Tibial artery (tissue), 4 donors: Measurements from ENCODE around the gene SCNM1.
A peak's percentile ranks its signal among the peaks of the same experiment; 100 is the strongest.

Experiments
- DNase-seq, 2 donors: peaks; one replicate each; pipeline ENCODE4 v3.0.0-alpha.2; 2019
- H3K27ac ChIP-seq, 2 donors: fragments of 200-600 bp; sonication (generic) in 1 of 2; 1 replicate in 1 of 2; 2 replicates in 1 of 2; pipeline ENCODE4 v1.5.1; 2018 to 2019; ENCODE audit warnings: mild to moderate bottlenecking in 1 of 2
- H3K27me3 ChIP-seq, 2 donors: fragments of 200-600 bp; sonication (generic) in 1 of 2; one replicate each; pipeline versions ENCODE4 v1.5.1 to v1.6.0; 2016 to 2019
- H3K36me3 ChIP-seq, 3 donors: fragments of 200-600 bp; sonication (generic) in 2 of 3; one replicate each; pipeline ENCODE4 v1.5.1; 2016 to 2019; ENCODE audit warnings: mild to moderate bottlenecking in 2 of 3
- H3K4me1 ChIP-seq, 4 donors: fragments of 200-600 bp; sonication (generic) in 2 of 4; 1 replicate in 3 of 4; 2 replicates in 1 of 4; pipeline ENCODE4 v1.5.1; 2016 to 2019
- H3K4me3 ChIP-seq, 2 donors: fragments of 200-600 bp; sonication (generic) in 1 of 2; 1 replicate in 1 of 2; 2 replicates in 1 of 2; pipeline ENCODE4 v1.5.1; 2018 to 2019; ENCODE audit warnings: mild to moderate bottlenecking in 2 of 2
- H3K9me3 ChIP-seq, 3 donors: fragments of 200-600 bp; sonication (generic) in 1 of 3; one replicate each; pipeline ENCODE4 v1.5.1; 2016 to 2019
- CTCF ChIP-seq, 2 experiments: fragments of 200-600 bp in 1 of 2; fragments of 450-650 bp in 1 of 2; IDR thresholded peaks; one replicate each; pipeline ENCODE4 v1.5.1; 2017 to 2019; ENCODE audit warnings: antibody characterized with exemption in 2 of 2, mild to moderate bottlenecking in 1 of 2, moderate library complexity in 1 of 2
- intact Hi-C: fragments of 100-400 bp; cut with DNase I; formaldehyde crosslinking; loops from one replicate; pipeline ENCODE4 v1.15.0; 2023; ENCODE audit warnings: low total_unique reads

The SCNM1 gene

GRCh38 chr1:151145304-151146071 lies 20.5 kb upstream of the SCNM1 start:
- Histone ChIP-seq H3K27ac (peak overlapping the region; percentile 80 to 81), H3K4me3 (peak overlapping the region; percentile 82 to 96), H3K27me3 (no peaks in the 10 kb centered on the region), H3K4me1 (peaks cover 0 to 40% (median 25%) of the 10 kb centered on the region in 4 donors), H3K36me3 (peaks cover 0 to 9% (median 0%) of the 10 kb centered on the region in 3 donors), H3K9me3 (no peaks in the 10 kb centered on the region)
- intact Hi-C loops, result no loop called here
- peak; percentile 49 to 74 for DNase-seq
- no peak for TF ChIP-seq CTCF (IDR thresholded peaks at IDR 0.05)

GRCh38 chr1:151146072-151146411 lies 19.9 kb upstream of the SCNM1 start:
- no peak for TF ChIP-seq CTCF (IDR thresholded peaks at IDR 0.05)
- H3K36me3 ChIP-seq, result peaks cover 0 to 9% (median 0%) of the 10 kb centered on the region in 3 donors
- H3K4me1 ChIP-seq, result peaks cover 0 to 40% (median 25%) of the 10 kb centered on the region in 4 donors
- no peak for DNase-seq
- peak overlapping the region; percentile 82 to 96 for H3K4me3 ChIP-seq
- H3K27ac ChIP-seq, result peak overlapping the region; percentile 80 to 81
- intact Hi-C loops, result no loop called here
- H3K9me3 ChIP-seq, result no peaks in the 10 kb centered on the region
- no peaks in the 10 kb centered on the region for H3K27me3 ChIP-seq

GRCh38 chr1:151146412-151147131 lies 19.4 kb upstream of the SCNM1 start, which contains the start of gene SEMA6C:
Gene SEMA6C (minus strand): TSS chr1:151146631. CDS start chr1:151142621, 4,010 bp downstream.
- Histone ChIP-seq H3K4me1 (peaks cover 0 to 40% (median 25%) of the 10 kb centered on the region in 4 donors), H3K4me3 (peak within 1 kb of the TSS; percentile 82 to 96), H3K27me3 (no peaks in the 10 kb centered on the region), H3K27ac (peak within 1 kb of the TSS; percentile 80 to 81), H3K36me3 (peaks cover 0 to 9% (median 0%) of the 10 kb centered on the region in 3 donors), H3K9me3 (no peaks in the 10 kb centered on the region)
- peak; percentile 95 to 97 for DNase-seq
- intact Hi-C loops, result no loop called here
- TF ChIP-seq CTCF (IDR thresholded peaks at IDR 0.05), result peak in 1 of 2 experiments; percentile 8

- Histone ChIP-seq H3K27ac (peak overlapping the region; percentile 80 to 81), H3K9me3 (no peaks in the 10 kb centered on the region), H3K36me3 (peaks cover 0 to 6% (median 0%) of the 10 kb centered on the region in 3 donors), H3K4me3 (peak overlapping the region; percentile 82 to 96), H3K27me3 (no peaks in the 10 kb centered on the region), H3K4me1 (peaks cover 0 to 40% (median 25%) of the 10 kb centered on the region in 4 donors)
- no peak for TF ChIP-seq CTCF (IDR thresholded peaks at IDR 0.05)
- intact Hi-C loops, result no loop called here
- no peak for DNase-seq
Observed at GRCh38 chr1:151147132-151147503, 18.8 kb upstream of the SCNM1 start.

GRCh38 chr1:151147665-151148064 lies 18.3 kb upstream of the SCNM1 start:
- Histone ChIP-seq H3K4me1 (peaks cover 0 to 36% (median 25%) of the 10 kb centered on the region in 4 donors), H3K4me3 (no peak overlapping the region), H3K27ac (peak overlapping the region; percentile 80 to 81), H3K36me3 (peaks cover 0 to under 1% (median 0%) of the 10 kb centered on the region in 3 donors), H3K27me3 (no peaks in the 10 kb centered on the region), H3K9me3 (no peaks in the 10 kb centered on the region)
- intact Hi-C loops, result no loop called here
- DNase-seq, result no peak
- TF ChIP-seq CTCF (IDR thresholded peaks at IDR 0.05), result no peak
